HEK293T (cell line): ENCODE results near the gene GIPC1.

Source experiments
- CTCF ChIA-PET: fragments of 350-600 bp; formaldehyde crosslinking; extraction: SDS; loops from one replicate; lab custom pipeline; 2021; ENCODE audit warnings: antibody characterized with exemption, inconsistent platforms; lab: Yijun Ruan, JAX
- POLR2A ChIA-PET: fragments of 350-600 bp; formaldehyde crosslinking; extraction: SDS; loops from one replicate; lab custom pipeline; 2020; ENCODE audit warnings: antibody characterized with exemption, inconsistent platforms; lab: Yijun Ruan, JAX
- DNase-seq: peaks from one replicate; pipeline ENCODE4 v3.0.0; 2012; ENCODE audit warnings: mixed read lengths; ENCODE audit errors: extremely low spot score
- ARNT ChIP-seq: fragments of 450-650 bp; IDR thresholded peaks from 2 replicates; pipeline ENCODE4 v1.6.1; 2017; ENCODE audit warnings: mild to moderate bottlenecking
- BHLHE40 ChIP-seq: fragments of 450-650 bp; IDR thresholded peaks from 2 replicates; pipeline ENCODE4 v1.6.1; 2016; ENCODE audit warnings: mild to moderate bottlenecking, moderate library complexity, borderline replicate concordance
- CTBP1 ChIP-seq: fragments of 450-650 bp; IDR thresholded peaks from 2 replicates; pipeline ENCODE4 v1.6.1; 2016; ENCODE audit warnings: borderline replicate concordance
- ELF4 ChIP-seq: fragments of 450-650 bp; IDR thresholded peaks from 2 replicates; pipeline ENCODE4 v1.6.1; 2017; ENCODE audit warnings: antibody characterized with exemption
- FOXA1 ChIP-seq: fragments of 450-650 bp; IDR thresholded peaks from 2 replicates; pipeline ENCODE4 v1.6.1; 2016; ENCODE audit warnings: mild to moderate bottlenecking
- FOXK2 ChIP-seq: fragments of 450-650 bp; IDR thresholded peaks from 2 replicates; pipeline ENCODE4 v1.6.1; 2016; ENCODE audit warnings: mild to moderate bottlenecking
- FOXM1 ChIP-seq: fragments of 450-650 bp; IDR thresholded peaks from 2 replicates; pipeline ENCODE4 v1.6.1; 2017; ENCODE audit warnings: mild to moderate bottlenecking, borderline replicate concordance
- HDGF ChIP-seq: fragments of 450-650 bp; IDR thresholded peaks from 2 replicates; pipeline ENCODE4 v1.6.1; 2017; ENCODE audit warnings: antibody characterized with exemption, borderline replicate concordance
- L3MBTL2 ChIP-seq: fragments of 450-650 bp; conservative IDR thresholded peaks from 2 replicates; pipeline ENCODE4 v1.6.1; 2016; ENCODE audit warnings: mild to moderate bottlenecking
- LEF1 ChIP-seq: fragments of 450-650 bp; IDR thresholded peaks from 2 replicates; pipeline ENCODE4 v1.6.1; 2017; ENCODE audit warnings: mild to moderate bottlenecking, borderline replicate concordance
- NFRKB ChIP-seq: fragments of 450-650 bp; IDR thresholded peaks from 2 replicates; pipeline ENCODE4 v1.6.1; 2016; ENCODE audit warnings: mild to moderate bottlenecking, moderate library complexity
- SP1 ChIP-seq: fragments of 450-650 bp; IDR thresholded peaks from 2 replicates; pipeline ENCODE4 v1.6.1; 2017
- SUZ12 ChIP-seq: fragments of 450-650 bp; IDR thresholded peaks from 2 replicates; pipeline ENCODE4 v1.6.1; 2016; ENCODE audit warnings: mild to moderate bottlenecking
- TARDBP ChIP-seq: fragments of 450-650 bp; IDR thresholded peaks from 2 replicates; pipeline ENCODE4 v1.6.1; 2016
- ZNF384 ChIP-seq: fragments of 450-650 bp; IDR thresholded peaks from 2 replicates; pipeline ENCODE4 v1.6.1; 2016
- TF ChIP-seq, protein P1 (sequence below): fragments of 450-650 bp; IDR thresholded peaks from 2 replicates; pipeline ENCODE4 v1.6.1; 2016

GIPC1 gene

DNA sequence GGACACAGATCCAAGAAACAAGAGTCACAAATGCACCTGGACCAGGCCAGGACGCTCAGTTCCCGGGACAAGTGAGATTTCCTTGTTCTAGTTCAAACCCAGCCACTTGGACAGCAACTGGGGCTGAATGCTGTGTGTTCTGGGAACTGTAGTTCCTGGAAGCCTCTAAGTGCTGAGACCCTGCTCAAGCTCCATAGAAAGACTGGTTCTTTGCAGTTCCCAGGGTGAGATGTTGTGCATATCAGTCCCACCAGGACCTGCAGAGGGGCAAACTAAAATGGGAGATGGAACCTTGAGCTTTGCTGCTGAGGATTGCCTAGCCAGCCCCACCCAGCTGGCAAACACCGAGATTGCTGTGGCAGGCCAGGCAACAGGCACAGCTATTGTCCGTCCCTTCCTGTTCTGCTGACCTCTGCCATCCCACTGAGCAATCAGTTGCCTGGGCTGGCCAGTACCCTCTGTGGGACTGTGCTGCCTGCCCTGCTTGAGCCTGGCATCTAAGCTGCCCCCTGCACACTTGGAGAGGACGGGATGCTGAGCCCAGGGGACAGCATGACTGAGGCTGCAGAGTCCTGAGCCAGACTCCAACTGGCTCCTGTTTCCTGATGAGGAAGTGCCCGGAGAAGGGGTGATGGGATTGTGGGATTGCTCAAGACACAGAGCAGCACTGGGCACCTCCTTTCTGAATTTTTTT lies 1.4 kb upstream of the GIPC1 start:
- no peak for TF ChIP-seq FOXK2
- no peak for TF ChIP-seq TARDBP
- TF ChIP-seq NFRKB = no peak
- TF ChIP-seq BHLHE40 = no peak
- TF ChIP-seq FOXA1 = no peak
- TF ChIP-seq, protein P1, sequence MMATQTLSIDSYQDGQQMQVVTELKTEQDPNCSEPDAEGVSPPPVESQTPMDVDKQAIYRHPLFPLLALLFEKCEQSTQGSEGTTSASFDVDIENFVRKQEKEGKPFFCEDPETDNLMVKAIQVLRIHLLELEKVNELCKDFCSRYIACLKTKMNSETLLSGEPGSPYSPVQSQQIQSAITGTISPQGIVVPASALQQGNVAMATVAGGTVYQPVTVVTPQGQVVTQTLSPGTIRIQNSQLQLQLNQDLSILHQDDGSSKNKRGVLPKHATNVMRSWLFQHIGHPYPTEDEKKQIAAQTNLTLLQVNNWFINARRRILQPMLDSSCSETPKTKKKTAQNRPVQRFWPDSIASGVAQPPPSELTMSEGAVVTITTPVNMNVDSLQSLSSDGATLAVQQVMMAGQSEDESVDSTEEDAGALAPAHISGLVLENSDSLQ = no peak
- TF ChIP-seq LEF1 = no peak
- no peak for TF ChIP-seq ZNF384
- TF ChIP-seq SP1 = no peak
- TF ChIP-seq ELF4 = no peak
- no peak for TF ChIP-seq CTBP1
- TF ChIP-seq L3MBTL2 = no peak
- no peak for TF ChIP-seq ARNT
- TF ChIP-seq SUZ12 = no peak
- TF ChIP-seq HDGF = no peak
- ChIA-PET POLR2A (interaction anchor here (1.2 to 3.5 kb wide), 4 partner anchors 10 to 544 kb away, joined by 3 to 27 read pairs (median 4); partner anchors contain the start of genes DCAF15 and DNAJB1), CTCF (interaction anchor here (0.5 to 0.8 kb wide), 2 partner anchors 9 to 12 kb away, joined by 3 to 5 read pairs; no protein-coding TSS in a partner anchor)
- DNase-seq = no peak

DNA sequence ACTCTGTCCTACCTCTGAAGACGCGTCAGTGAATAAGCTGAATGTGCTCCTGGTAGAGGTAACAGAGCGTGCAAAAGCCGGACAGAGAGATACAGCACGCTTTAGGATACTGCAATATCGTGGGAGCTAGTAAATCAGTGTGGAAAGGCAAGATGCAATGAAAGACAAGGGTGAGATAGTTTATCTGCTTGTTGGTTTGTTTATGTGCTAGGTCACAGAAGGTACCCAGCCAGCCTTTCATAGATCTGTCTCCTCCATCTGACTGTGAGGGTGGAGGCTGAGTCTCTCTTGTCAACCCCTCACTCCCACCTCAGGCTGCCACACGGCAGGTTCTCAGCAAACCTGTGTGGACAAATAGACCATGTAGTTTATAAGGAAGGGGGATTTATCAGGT lies 904 bp upstream of the GIPC1 start:
- TF ChIP-seq TARDBP (no peak), ELF4 (no peak), L3MBTL2 (no peak), SP1 (no peak), NFRKB (no peak), FOXA1 (no peak), ZNF384 (no peak), FOXK2 (no peak), BHLHE40 (no peak), CTBP1 (no peak)
- TF ChIP-seq, protein P1 = no peak
- DNase-seq = no peak
- POLR2A ChIA-PET = interaction anchor here (1.0 to 3.5 kb wide), 7 partner anchors 10 to 544 kb away, joined by 3 to 27 read pairs (median 3); partner anchors contain the start of genes DCAF15 and DNAJB1
- CTCF ChIA-PET = no interaction called here

DNA sequence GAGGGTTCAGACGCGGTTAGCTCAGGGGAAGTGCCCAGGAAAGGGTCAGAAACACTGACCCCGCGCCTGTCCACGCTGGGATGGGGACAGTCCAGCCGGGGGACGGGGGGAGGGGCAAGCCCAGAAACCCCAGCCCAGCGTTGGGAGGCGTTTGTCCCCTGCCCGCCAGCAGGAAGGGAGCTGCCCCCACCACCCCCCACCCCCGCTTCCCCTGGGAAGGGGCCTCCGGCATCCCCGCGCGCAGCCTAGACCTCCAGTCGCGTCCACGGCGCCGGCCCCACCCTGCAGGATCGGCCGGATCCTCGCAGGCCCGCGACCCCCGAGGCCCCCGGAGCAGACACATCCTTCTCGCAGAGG lies 277 bp downstream of the GIPC1 start:
- CTCF ChIA-PET = no interaction called here
- TF ChIP-seq HDGF (no peak), SUZ12 (no peak), LEF1 (no peak), L3MBTL2 (no peak), FOXA1 (no peak), CTBP1 (no peak), ARNT (no peak), BHLHE40 (no peak), SP1 (no peak), NFRKB (no peak), TARDBP (no peak), ZNF384 (no peak), FOXM1 (no peak), ELF4 (no peak), FOXK2 (no peak)
- TF ChIP-seq, protein P1 = no peak
- POLR2A ChIA-PET = interaction anchor here (1.0 to 3.5 kb wide), 5 partner anchors 8 to 67 kb away, joined by 3 to 27 read pairs (median 3); partner anchors contain the start of gene DNAJB1
- no peak for DNase-seq

DNA sequence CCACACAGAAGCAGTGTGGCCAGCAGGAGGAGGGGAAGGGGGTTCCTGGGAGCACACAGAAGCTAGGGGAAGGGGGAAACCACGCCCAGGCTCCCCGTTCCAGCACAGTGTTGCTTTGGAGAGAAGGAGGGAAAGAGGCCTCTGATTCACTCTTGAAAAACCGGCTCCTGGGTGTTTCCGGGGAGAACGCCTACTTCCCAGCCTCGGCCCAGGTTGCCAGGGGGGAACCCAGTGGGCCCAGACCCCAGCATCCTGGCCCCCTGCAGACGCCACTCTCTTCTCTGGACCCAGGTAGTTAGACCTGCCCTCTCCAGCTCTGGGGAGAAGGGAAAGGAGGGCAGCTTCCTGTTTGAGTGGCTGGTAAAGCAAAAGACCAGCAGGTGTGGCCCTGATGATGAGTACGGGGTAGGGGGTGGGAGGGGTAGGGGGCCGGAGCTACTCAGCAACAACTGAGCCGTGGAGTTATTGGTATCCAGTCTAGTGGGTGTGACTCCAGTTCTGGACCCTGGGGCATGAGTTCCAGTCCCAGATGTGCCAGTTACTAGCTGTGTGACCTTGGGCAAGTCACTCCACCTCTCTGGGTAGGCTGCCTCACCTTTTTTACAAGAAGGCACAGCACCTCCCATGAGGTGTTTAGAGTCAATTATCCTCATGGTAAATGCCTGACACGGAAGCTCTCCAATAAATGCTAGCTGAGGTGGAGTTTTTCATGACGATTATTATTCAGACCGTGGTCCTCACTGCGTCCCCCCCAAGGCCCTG lies 836 bp downstream of the GIPC1 start:
- ChIA-PET POLR2A (interaction anchor here (0.6 to 3.5 kb wide), 3 partner anchors 23 to 618 kb away, joined by 3 to 27 read pairs (median 3); partner anchors contain the start of genes DNAJB1 and NANOS3), CTCF (interaction anchor here (1.0 kb wide), 1 partner anchor 10 kb away, joined by 3 read pairs; no protein-coding TSS in a partner anchor)
- no peak for TF ChIP-seq TARDBP
- no peak for TF ChIP-seq BHLHE40
- no peak for TF ChIP-seq SUZ12
- no peak for TF ChIP-seq L3MBTL2
- no peak for TF ChIP-seq FOXM1
- no peak for TF ChIP-seq ZNF384
- no peak for TF ChIP-seq FOXK2
- TF ChIP-seq HDGF = no peak
- TF ChIP-seq CTBP1 = no peak
- TF ChIP-seq ELF4 = no peak
- no peak for TF ChIP-seq LEF1
- TF ChIP-seq NFRKB = no peak
- TF ChIP-seq, protein P1 = no peak
- no peak for TF ChIP-seq ARNT
- TF ChIP-seq SP1 = no peak
- no peak for TF ChIP-seq FOXA1
- DNase-seq = no peak

DNA sequence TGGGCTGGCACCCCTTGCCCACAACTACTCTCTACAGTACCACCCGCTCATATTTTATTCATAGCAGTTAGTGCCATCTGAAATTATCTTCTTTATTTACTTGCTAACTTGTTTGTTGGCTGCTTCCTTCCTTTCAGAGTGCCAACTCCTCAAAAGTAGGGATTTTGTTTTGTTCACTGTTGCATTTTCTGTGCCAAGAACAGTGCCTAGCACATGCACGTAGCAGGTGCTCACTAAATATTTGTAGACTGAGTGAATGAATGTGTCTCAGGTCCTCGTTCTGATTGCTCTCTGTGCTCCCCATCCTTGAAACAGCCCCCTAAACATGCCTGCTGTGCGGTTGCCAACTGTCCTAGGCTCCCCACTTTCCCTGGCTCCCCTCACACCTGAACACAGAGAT lies 1.5 kb downstream of the GIPC1 start:
- ChIA-PET POLR2A (interaction anchor here (3.5 kb wide), 1 partner anchor 23 kb away, joined by 27 read pairs; the partner anchor contains the start of gene DNAJB1), CTCF (interaction anchor here (1.0 kb wide), 1 partner anchor 11 kb away, joined by 3 read pairs; no protein-coding TSS in a partner anchor)
- DNase-seq = no peak
- TF ChIP-seq BHLHE40 = no peak
- TF ChIP-seq NFRKB = no peak
- no peak for TF ChIP-seq FOXA1
- TF ChIP-seq HDGF = no peak
- TF ChIP-seq SUZ12 = no peak
- no peak for TF ChIP-seq ELF4
- no peak for TF ChIP-seq L3MBTL2
- no peak for TF ChIP-seq SP1
- TF ChIP-seq ARNT = no peak
- TF ChIP-seq, protein P1 = no peak
- no peak for TF ChIP-seq TARDBP
- TF ChIP-seq FOXK2 = no peak
- no peak for TF ChIP-seq CTBP1
- TF ChIP-seq FOXM1 = no peak
- no peak for TF ChIP-seq LEF1
- TF ChIP-seq ZNF384 = no peak
